ENCODE results near the gene SLC10A4. TPM values are rescaled to one million over a fixed set of nuclear protein-coding genes. Genes with fewer than 3 reads are reported as not detected.
A peak's percentile ranks its signal among the peaks of the same experiment; 100 is the strongest.
"Not testable (repeated sequence)": the region's sequence is repeated elsewhere in the genome, so short reads cannot be mapped to it uniquely, and the experiment has no call there.

The SLC10A4 gene
- total RNA-seq = under 1 TPM; 0.27 to 0.42 TPM

GRCh38 chr4:48483006-48483776 is at the start of gene SLC10A4:
SLC10A4 (plus strand) TSS chr4:48483343; CDS start chr4:48483562, 219 bp downstream.
- ATAC-seq (ENCODE audit: insufficient number of reproducible peaks, low FRiP score, low read depth) (no peak), DNase-seq (ENCODE audit: low spot score) (no peak)
- peak within 1 kb of the TSS; percentile 69 for H3K4me3 ChIP-seq
- no peak within 1 kb of the TSS for H3K27ac ChIP-seq
- peaks cover 10 to 23% of the 10 kb centered on the region in 2 donors for H3K4me1 ChIP-seq (ENCODE audit: control insufficient read depth in 1 of 2, low read depth in 2 of 2)
- no peaks in the 10 kb centered on the region for H3K9me3 ChIP-seq
- no peaks in the 10 kb centered on the region for H3K36me3 ChIP-seq
- TF ChIP-seq CTCF (IDR thresholded peaks at IDR 0.05) = no peak
- H3K27me3 ChIP-seq (replicated peaks; ENCODE audit: insufficient read depth) = peaks cover 7% of the 10 kb centered on the region

- ATAC-seq (ENCODE audit: insufficient number of reproducible peaks, low FRiP score, low read depth) (no peak), DNase-seq (ENCODE audit: low spot score) (no peak)
- H3K9me3 ChIP-seq = no peaks in the 10 kb centered on the region
These were observed 46.8 kb upstream of the SLC10A4 start for GRCh38 chr4:48436318-48436717.

GRCh38 chr4:48439988-48440387 is 43.2 kb upstream of the SLC10A4 start:
- Histone ChIP-seq H3K4me3 (no peak overlapping the region), H3K9me3 (no peaks in the 10 kb centered on the region), H3K27me3 (replicated peaks; ENCODE audit: insufficient read depth) (no peaks in the 10 kb centered on the region), H3K27ac (no peak overlapping the region), H3K36me3 (no peaks in the 10 kb centered on the region), H3K4me1 (ENCODE audit: control insufficient read depth in 1 of 2, low read depth in 2 of 2) (peaks cover 0 to 7% of the 10 kb centered on the region in 2 donors)
- DNase-seq (ENCODE audit: low spot score) = no peak
- no peak for TF ChIP-seq CTCF (IDR thresholded peaks at IDR 0.05)
- ATAC-seq (ENCODE audit: insufficient number of reproducible peaks, low FRiP score, low read depth) = no peak

More at GRCh38 chr4:48436318-48436717, 46.8 kb upstream of the SLC10A4 start:
- Histone ChIP-seq H3K27me3 (replicated peaks; ENCODE audit: insufficient read depth) (no peaks in the 10 kb centered on the region), H3K27ac (no peak overlapping the region), H3K4me3 (no peak overlapping the region), H3K4me1 (ENCODE audit: control insufficient read depth in 1 of 2, low read depth in 2 of 2) (peaks cover 0 to 7% of the 10 kb centered on the region in 2 donors), H3K36me3 (no peaks in the 10 kb centered on the region)
- TF ChIP-seq CTCF (IDR thresholded peaks at IDR 0.05) = no peak

GRCh38 chr4:48440914-48441313 is 42.2 kb upstream of the SLC10A4 start:
- ATAC-seq (ENCODE audit: insufficient number of reproducible peaks, low FRiP score, low read depth); H3K36me3 ChIP-seq; H3K27ac ChIP-seq; H3K9me3 ChIP-seq; H3K27me3 ChIP-seq (replicated peaks; ENCODE audit: insufficient read depth); H3K4me1 ChIP-seq (ENCODE audit: control insufficient read depth in 1 of 2, low read depth in 2 of 2); DNase-seq (ENCODE audit: low spot score); H3K4me3 ChIP-seq: not testable (repeated sequence)

GRCh38 chr4:48445704-48446103 is 37.4 kb upstream of the SLC10A4 start:
- H3K27me3 ChIP-seq (replicated peaks; ENCODE audit: insufficient read depth) = no peaks in the 10 kb centered on the region
- peak; percentile 61 for TF ChIP-seq CTCF (IDR thresholded peaks at IDR 0.05)
- DNase-seq (ENCODE audit: low spot score) (no peak), ATAC-seq (ENCODE audit: insufficient number of reproducible peaks, low FRiP score, low read depth) (no peak)
- no peaks in the 10 kb centered on the region for H3K4me1 ChIP-seq (ENCODE audit: control insufficient read depth in 1 of 2, low read depth in 2 of 2)
- no peaks in the 10 kb centered on the region for H3K9me3 ChIP-seq
- H3K36me3 ChIP-seq = no peaks in the 10 kb centered on the region
- H3K4me3 ChIP-seq = no peak overlapping the region
- no peak overlapping the region for H3K27ac ChIP-seq
